Astrocyte (in vitro differentiated cells and primary cell): Measurements from ENCODE around the gene FBXL19.

Source experiments
- CTCF ChIP-seq: IDR thresholded peaks from 2 replicates; pipeline ENCODE4 v1.5.1; 2011; ENCODE audit warnings: low read depth, mild to moderate bottlenecking, inconsistent platforms, low read length, moderate library complexity; ENCODE audit not compliant: insufficient read depth
- EZH2 ChIP-seq: IDR thresholded peaks from 2 replicates; pipeline ENCODE4 v1.6.1; 2012; ENCODE audit warnings: mild to moderate bottlenecking, low read length, inconsistent platforms; ENCODE audit not compliant: insufficient read depth

GRCh38 chr16:30927789-30928378 is 4.5 kb downstream of the FBXL19 start:
- no peak for TF ChIP-seq EZH2
- no peak for TF ChIP-seq CTCF
